ENCODE measurements around the gene CHRM2.

CHRM2 gene

GRCh38 chr7:136956232-136956631 lies 87.8 kb downstream of the CHRM2 start:
- no peak overlapping the region for H3K4me3 ChIP-seq (ENCODE audit: low read depth, low read length)

- H3K4me3 ChIP-seq (ENCODE audit: low read depth, low read length): no peak overlapping the region
These were observed 88.2 kb downstream of the CHRM2 start for GRCh38 chr7:136956671-136957070.

- no peak overlapping the region for H3K4me3 ChIP-seq (ENCODE audit: low read depth, low read length)
These were observed 88.9 kb downstream of the CHRM2 start for GRCh38 chr7:136957391-136957790.

GRCh38 chr7:136958016-136958415 lies 89.6 kb downstream of the CHRM2 start:
- no peak overlapping the region for H3K4me3 ChIP-seq (ENCODE audit: low read depth, low read length)

GRCh38 chr7:136964347-136964746 lies 95.9 kb downstream of the CHRM2 start:
- no peak overlapping the region for H3K4me3 ChIP-seq (ENCODE audit: low read depth, low read length)

GRCh38 chr7:136966825-136967224 lies 98.4 kb downstream of the CHRM2 start:
- no peak overlapping the region for H3K4me3 ChIP-seq (ENCODE audit: low read depth, low read length)

- H3K4me3 ChIP-seq (ENCODE audit: low read depth, low read length): no peak overlapping the region
These were observed 101.3 kb downstream of the CHRM2 start for GRCh38 chr7:136969761-136970160.

- H3K4me3 ChIP-seq (ENCODE audit: low read depth, low read length): no peak overlapping the region
These were observed 103.3 kb downstream of the CHRM2 start for GRCh38 chr7:136971776-136972175.

GRCh38 chr7:136976504-136977251 lies 108.2 kb downstream of the CHRM2 start:
- H3K4me3 ChIP-seq (ENCODE audit: low read depth, low read length): no peak overlapping the region

- H3K4me3 ChIP-seq (ENCODE audit: low read depth, low read length): no peak overlapping the region
These were observed 124.9 kb downstream of the CHRM2 start for GRCh38 chr7:136993377-136993776.

GRCh38 chr7:136997735-136998134 lies 129.3 kb downstream of the CHRM2 start:
- no peak overlapping the region for H3K4me3 ChIP-seq (ENCODE audit: low read depth, low read length)

- no peak overlapping the region for H3K4me3 ChIP-seq (ENCODE audit: low read depth, low read length)
These were observed 130.0 kb downstream of the CHRM2 start for GRCh38 chr7:136998495-136998894.

- no peak overlapping the region for H3K4me3 ChIP-seq (ENCODE audit: low read depth, low read length)
These were observed 132.2 kb downstream of the CHRM2 start for GRCh38 chr7:137000621-137001020.

- no peak overlapping the region for H3K4me3 ChIP-seq (ENCODE audit: low read depth, low read length)
These were observed 132.6 kb downstream of the CHRM2 start for GRCh38 chr7:137001041-137001440.

GRCh38 chr7:137001478-137001877 lies 133.0 kb downstream of the CHRM2 start:
- H3K4me3 ChIP-seq (ENCODE audit: low read depth, low read length): no peak overlapping the region

- no peak overlapping the region for H3K4me3 ChIP-seq (ENCODE audit: low read depth, low read length)
These were observed 134.6 kb downstream of the CHRM2 start for GRCh38 chr7:137003086-137003485.

GRCh38 chr7:137003566-137003965 lies 135.1 kb downstream of the CHRM2 start:
- no peak overlapping the region for H3K4me3 ChIP-seq (ENCODE audit: low read depth, low read length)

- H3K4me3 ChIP-seq (ENCODE audit: low read depth, low read length): no peak overlapping the region
These were observed 137.4 kb downstream of the CHRM2 start for GRCh38 chr7:137005873-137006272.

- H3K4me3 ChIP-seq (ENCODE audit: low read depth, low read length): no peak overlapping the region
These were observed 137.8 kb downstream of the CHRM2 start for GRCh38 chr7:137006293-137006692.

GRCh38 chr7:137007001-137007694 lies 138.7 kb downstream of the CHRM2 start:
- H3K4me3 ChIP-seq (ENCODE audit: low read depth, low read length): no peak overlapping the region

- no peak overlapping the region for H3K4me3 ChIP-seq (ENCODE audit: low read depth, low read length)
These were observed 141.0 kb downstream of the CHRM2 start for GRCh38 chr7:137009404-137009803.

- no peak overlapping the region for H3K4me3 ChIP-seq (ENCODE audit: low read depth, low read length)
These were observed 146.6 kb downstream of the CHRM2 start for GRCh38 chr7:137015015-137015414.
